Kidney (tissue), 14 donors: ENCODE data around the gene SCN7A. TPM values are rescaled to one million over a fixed set of nuclear protein-coding genes. Genes with fewer than 3 reads are reported as not detected.

Experiments used
- DNase-seq, 5 donors: peaks; one replicate each; pipeline ENCODE4 v3.0.0-alpha.2; 2013 to 2020
- FAIRE-seq: peaks from 2 replicates; lab custom pipeline; 2012; peaks lifted over from hg19 to GRCh38; lab: Jason Lieb, UNC
- H3K27ac ChIP-seq, 2 donors: one replicate each; pipeline ENCODE4 v1.7.0; 2013; ENCODE audit warnings: low read depth in 2 of 2, low read length in 2 of 2, inconsistent platforms in 1 of 2
- H3K27me3 ChIP-seq: one replicate; pipeline ENCODE4 v1.7.1; 2013; ENCODE audit warnings: low read length, inconsistent platforms; ENCODE audit not compliant: control insufficient read depth, insufficient read depth
- H3K36me3 ChIP-seq, 3 donors: one replicate each; pipeline versions ENCODE4 v1.7.0 to v1.7.1; 2013; ENCODE audit warnings: low read length in 3 of 3, control low read depth in 1 of 3, inconsistent platforms in 1 of 3; ENCODE audit not compliant: insufficient read depth in 3 of 3, control insufficient read depth in 2 of 3
- H3K4me1 ChIP-seq, 3 donors: one replicate each; pipeline versions ENCODE4 v1.7.0 to v1.7.1; 2013; ENCODE audit warnings: low read length in 3 of 3, inconsistent platforms in 1 of 3, low read depth in 1 of 3; ENCODE audit not compliant: control insufficient read depth in 2 of 3, insufficient read depth in 2 of 3
- H3K4me3 ChIP-seq, 3 donors: one replicate each; pipeline versions ENCODE4 v1.7.0 to v1.8.1; 2013; ENCODE audit warnings: low read length in 3 of 3, control low read depth in 1 of 3, inconsistent platforms in 1 of 3
- H3K9ac ChIP-seq, 3 donors: one replicate each; pipeline versions ENCODE4 v1.7.0 to v1.7.1; 2013; ENCODE audit warnings: low read length in 3 of 3, control low read depth in 1 of 3, inconsistent platforms in 1 of 3
- H3K9me3 ChIP-seq, 3 donors: one replicate each; pipeline versions ENCODE4 v1.7.0 to v1.7.1; 2013; ENCODE audit warnings: low read length in 3 of 3, control low read depth in 1 of 3, inconsistent platforms in 1 of 3; ENCODE audit not compliant: control insufficient read depth in 2 of 3, insufficient read depth in 1 of 3
- CTCF ChIP-seq: IDR thresholded peaks from 3 replicates; pipeline ENCODE4 v1.5.1; 2012; ENCODE audit warnings: mild to moderate bottlenecking, moderate library complexity, borderline replicate concordance; ENCODE audit not compliant: insufficient read depth; ENCODE audit errors: extremely low read depth
- intact Hi-C: fragments of 100-400 bp; cut with DNase I; formaldehyde crosslinking; loops from one replicate; pipeline ENCODE4 v1.11.1; 2022
- polyA plus RNA-seq: library from polyadenylated mRNA; stranded (reverse); fragments of 350-450 nt; fragmentation: Illumina TruSeq; extraction: RNeasy Lipid Tissue Mini Kit (QIAGEN cat#74804); gene quantifications from one replicate; pipeline ENCODE4 v1.2.3, GENCODE V29; 2014; ENCODE audit warnings: low read depth, low replicate concordance; ENCODE audit not compliant: insufficient read depth
- total RNA-seq: library from RNA; stranded (reverse); fragmentation: NEBNext Ultra II Directional; extraction: Animal tissue kit (Norgen Biotek cat#: 25700); gene quantifications from one replicate; pipeline ENCODE4 v1.2.1, GENCODE V29; 2021
- donor health status: control.
- donor health status: control.
- donor health status: control.
- donor health status: control.
- donor health status: control.
- donor health status: DM: yes; HTN: yes; CAD: no.
- donor health status: Normal renal cell carcinoma (clear cell type).

The SCN7A gene
- total and polyA plus RNA-seq, 2 donors from 2014 or later = 1.9 to 3.6 TPM

GRCh38 chr2:166384774-166385173 is 109.3 kb downstream of the SCN7A start:
- no peak for TF ChIP-seq CTCF
- H3K4me3 ChIP-seq = no peak overlapping the region
- intact Hi-C loops = no loop called here
- peak; percentile 95 for FAIRE-seq
- no peaks in the 10 kb centered on the region for H3K4me1 ChIP-seq
- no peaks in the 10 kb centered on the region for H3K36me3 ChIP-seq
- no peak overlapping the region for H3K9ac ChIP-seq
- H3K9me3 ChIP-seq = no peaks in the 10 kb centered on the region
- peak in 2 of 5 donors; percentile 19 to 30 for DNase-seq
- no peak overlapping the region for H3K27ac ChIP-seq
- H3K27me3 ChIP-seq = no peaks in the 10 kb centered on the region

DNA sequence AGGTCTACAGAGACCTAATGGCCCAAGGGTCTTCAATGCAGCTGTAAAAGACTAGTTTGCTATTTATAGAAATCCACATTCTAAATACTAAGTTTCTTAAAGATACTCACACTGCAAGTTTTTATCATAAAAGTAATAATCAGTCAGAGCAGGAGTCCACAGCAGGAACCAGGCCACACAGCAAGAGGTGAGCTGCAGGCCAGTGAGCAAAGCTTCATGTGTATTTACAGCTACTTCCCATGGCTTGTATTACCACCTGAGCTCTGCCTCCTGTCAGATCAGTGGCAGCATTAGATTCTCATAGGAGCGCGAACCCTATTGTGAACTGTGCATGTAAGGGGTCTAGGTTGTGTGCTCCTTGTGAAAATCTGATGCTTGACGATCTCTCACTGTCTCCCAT is 111.6 kb downstream of the SCN7A start:
- FAIRE-seq = no peak
- Histone ChIP-seq H3K4me3 (no peak overlapping the region), H3K9me3 (no peaks in the 10 kb centered on the region), H3K36me3 (no peaks in the 10 kb centered on the region), H3K9ac (no peak overlapping the region), H3K27ac (no peak overlapping the region), H3K27me3 (no peaks in the 10 kb centered on the region), H3K4me1 (no peaks in the 10 kb centered on the region)
- no peak for TF ChIP-seq CTCF
- DNase-seq = peak in 1 of 5 donors; percentile 7
- intact Hi-C loops = no loop called here

GRCh38 chr2:166380615-166381014 is 113.4 kb downstream of the SCN7A start:
- TF ChIP-seq CTCF = no peak
- no peak overlapping the region for H3K9ac ChIP-seq
- no peaks in the 10 kb centered on the region for H3K9me3 ChIP-seq
- DNase-seq (no peak), FAIRE-seq (no peak)
- no peak overlapping the region for H3K27ac ChIP-seq
- no peaks in the 10 kb centered on the region for H3K27me3 ChIP-seq
- intact Hi-C loops = no loop called here
- no peaks in the 10 kb centered on the region for H3K36me3 ChIP-seq
- H3K4me3 ChIP-seq = no peak overlapping the region
- peaks cover 0 to under 1% (median 0%) of the 10 kb centered on the region in 3 donors for H3K4me1 ChIP-seq

DNA sequence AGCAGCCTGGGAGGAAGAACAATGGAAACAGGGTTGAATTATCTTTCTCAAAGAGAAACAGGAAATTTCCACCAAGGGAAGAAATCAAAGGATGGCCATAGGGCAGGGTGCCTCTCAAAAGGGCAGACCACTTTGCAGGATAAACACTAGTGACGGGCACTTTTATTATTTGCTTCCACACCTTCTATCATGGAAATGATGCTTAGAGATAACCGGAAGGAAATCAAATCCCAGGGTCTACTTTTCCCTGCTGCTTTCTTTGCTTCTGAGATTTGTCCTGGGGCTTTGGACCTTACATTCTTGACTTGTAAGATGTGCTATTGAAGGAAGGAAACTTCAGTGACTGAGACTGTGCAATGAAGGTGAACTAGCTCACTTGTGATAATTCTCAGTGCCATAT is 117.2 kb downstream of the SCN7A start:
- no peak overlapping the region for H3K9ac ChIP-seq
- H3K4me3 ChIP-seq = peak overlapping the region in 1 of 3 donors; percentile 81
- H3K36me3 ChIP-seq = no peaks in the 10 kb centered on the region
- peak in 1 of 5 donors; percentile 2 for DNase-seq
- H3K4me1 ChIP-seq = peaks cover 0 to 4% (median 0%) of the 10 kb centered on the region in 3 donors
- intact Hi-C loops = no loop called here
- FAIRE-seq = no peak
- H3K27ac ChIP-seq = no peak overlapping the region
- TF ChIP-seq CTCF = no peak
- no peaks in the 10 kb centered on the region for H3K27me3 ChIP-seq
- no peaks in the 10 kb centered on the region for H3K9me3 ChIP-seq
